Measurements from ENCODE around the gene PLCB4.

- peak; percentile 58 to 68 (median 62) for TF ChIP-seq CTCF (IDR thresholded peaks at IDR 0.05)
- no peak for TF ChIP-seq POLR2A (IDR thresholded peaks at IDR 0.05)
These were observed 324.3 kb downstream of the PLCB4 start for GRCh38 chr20:9392892-9393857.
